ENCODE measurements around the gene INVS. TPM values are rescaled to one million over a fixed set of nuclear protein-coding genes. Genes with fewer than 3 reads are reported as not detected.
"Not testable (repeated sequence)": the region's sequence is repeated elsewhere in the genome, so short reads cannot be mapped to it uniquely, and the experiment has no call there.

The INVS gene
- total and polyA plus RNA-seq, 2 of the 4 experiments (the other 2 are of a cell fraction): 9.2 to 33.5 TPM

- H3K4me3 ChIP-seq (ENCODE audit: insufficient read depth, low read depth, low read length); H4K8ac ChIP-seq (ENCODE audit: low read depth in 2 of 2, low read length in 2 of 2); H3K18ac ChIP-seq (ENCODE audit: low read depth, low read length); H2BK20ac ChIP-seq (ENCODE audit: low read depth, low read length); H3K27me3 ChIP-seq (ENCODE audit: control insufficient read depth, insufficient read depth, low read length); H2AFZ ChIP-seq (replicated peaks; ENCODE audit: low read length, poor library complexity); BruUV-seq (replicated peaks); H3K56ac ChIP-seq (ENCODE audit: extremely low read depth, insufficient read depth, low read length); H2BK5ac ChIP-seq (ENCODE audit: low read depth, low read length, poor library complexity, severe bottlenecking); DNase-seq; in situ Hi-C loops (cut with MboI; ENCODE audit: low sequenced_read_pairs); H3K36me3 ChIP-seq (ENCODE audit: control insufficient read depth, insufficient read depth, low read length); H3K27ac ChIP-seq (ENCODE audit: insufficient read depth, low read length); H3K23ac ChIP-seq (ENCODE audit: low read depth, low read length); CTCF ChIA-PET; H2BK15ac ChIP-seq (ENCODE audit: low read depth, low read length); dilution Hi-C loops (cut with HindIII; ENCODE audit: low sequenced_read_pairs, unreplicated experiment); H3K9me1 ChIP-seq (ENCODE audit: insufficient read depth, low read length); H3K14ac ChIP-seq (replicated peaks; ENCODE audit: low read depth, low read length); H3K9me3 ChIP-seq (ENCODE audit: control insufficient read depth, insufficient read depth, low read length); ATAC-seq (ENCODE audit: low read depth); H3K4me1 ChIP-seq (ENCODE audit: control insufficient read depth, insufficient read depth, low read length); H4K5ac ChIP-seq (ENCODE audit: low read depth, low read length); H3K4me2 ChIP-seq (ENCODE audit: low read depth, low read length); H2AK5ac ChIP-seq (ENCODE audit: low read depth, low read length); H4K91ac ChIP-seq (ENCODE audit: insufficient read depth, low read depth, low read length); H3K4ac ChIP-seq (ENCODE audit: low read depth, low read length); H2BK120ac ChIP-seq (ENCODE audit: low read depth, low read length); H3K9ac ChIP-seq (ENCODE audit: low read depth, low read length); H2AK9ac ChIP-seq (replicated peaks; ENCODE audit: low read depth, low read length, poor library complexity): not testable (repeated sequence)
- H3K79me1 ChIP-seq (ENCODE audit: low read depth in 1 of 2, low read length in 2 of 2): peaks cover 13 to 49% of the 10 kb centered on the region in 2 experiments
- 100% methylated on average over 1 of the region's 2 CpGs; no CpG with 5 or more reads in 1 of the 2 experiments for WGBS, 2 experiments (ENCODE audit: extremely low coverage in 2 of 2, insufficient read length in 1 of 2)
- POLR2A ChIA-PET (ENCODE audit: unreplicated experiment): interaction anchor here (0.7 kb wide), 1 partner anchor 28 kb away, joined by 4 read pairs; no protein-coding TSS in a partner anchor
- intact Hi-C loops (cut with micrococcal nuclease): loop anchor here (10.0 kb wide), 1 partner anchor 500 kb away; no protein-coding TSS in a partner anchor
- peaks cover 40% of the 10 kb centered on the region; the same call in 1 of the 2 replicates for H4K20me1 ChIP-seq (ENCODE audit: insufficient read depth, low read length)
Measured at GRCh38 chr9:100094411-100094810, 4.6 kb upstream of the INVS start.
